CD4-positive, alpha-beta T cell treated with Interleukin-21 for 1 hour (primary cell): Measurements from ENCODE around the gene CCDC32.
"Not testable (repeated sequence)": the region's sequence is repeated elsewhere in the genome, so short reads cannot be mapped to it uniquely, and the experiment has no call there.

ENCODE experiments used
- DNase-seq: peaks from one replicate; pipeline ENCODE4 v3.0.0-alpha.2; 2020

The CCDC32 gene, protein sequence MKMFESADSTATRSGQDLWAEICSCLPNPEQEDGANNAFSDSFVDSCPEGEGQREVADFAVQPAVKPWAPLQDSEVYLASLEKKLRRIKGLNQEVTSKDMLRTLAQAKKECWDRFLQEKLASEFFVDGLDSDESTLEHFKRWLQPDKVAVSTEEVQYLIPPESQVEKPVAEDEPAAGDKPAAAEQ

DNA sequence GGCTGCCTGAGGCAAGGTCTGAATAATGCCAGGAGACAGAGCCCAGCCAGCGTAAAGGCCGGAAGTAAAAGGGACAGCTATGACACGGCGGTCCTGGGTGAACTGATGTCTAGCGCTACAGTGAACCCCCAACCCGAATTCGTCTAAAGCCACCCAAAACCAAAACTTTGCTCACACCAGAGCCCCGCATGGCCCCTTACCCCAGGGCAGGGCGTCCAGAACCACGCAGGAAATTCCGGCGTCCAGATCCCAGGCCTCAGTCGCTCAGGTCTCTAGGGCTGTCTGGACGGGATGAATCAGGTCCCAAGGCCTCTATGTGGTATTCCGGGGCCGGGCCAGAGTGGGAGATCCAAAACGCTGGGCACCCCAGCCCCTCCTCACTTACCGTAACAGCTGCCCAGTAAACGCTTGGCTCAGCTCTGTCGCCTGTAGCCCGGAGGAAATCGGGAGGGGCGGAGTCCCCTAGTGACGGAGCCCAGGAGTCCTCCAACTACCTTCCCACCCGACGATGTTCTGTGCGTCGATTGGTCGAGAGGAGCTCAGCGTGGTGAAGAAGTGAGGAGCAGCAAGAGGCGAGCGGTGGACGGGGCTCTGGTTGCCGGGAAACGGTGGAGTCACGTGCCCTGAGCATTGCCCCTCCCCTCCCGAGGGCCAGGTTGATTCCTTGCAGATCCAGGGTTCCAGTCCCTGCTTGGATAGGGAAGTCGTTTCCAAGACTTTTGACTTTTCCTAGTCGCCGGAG is at the start of gene CCDC32:
Gene CCDC32 (minus strand): TSS at position 452 of the 742 bp plus-strand sequence. CDS start 2,027 bp downstream, outside the sequence.
- peak; percentile 96 for DNase-seq

DNA sequence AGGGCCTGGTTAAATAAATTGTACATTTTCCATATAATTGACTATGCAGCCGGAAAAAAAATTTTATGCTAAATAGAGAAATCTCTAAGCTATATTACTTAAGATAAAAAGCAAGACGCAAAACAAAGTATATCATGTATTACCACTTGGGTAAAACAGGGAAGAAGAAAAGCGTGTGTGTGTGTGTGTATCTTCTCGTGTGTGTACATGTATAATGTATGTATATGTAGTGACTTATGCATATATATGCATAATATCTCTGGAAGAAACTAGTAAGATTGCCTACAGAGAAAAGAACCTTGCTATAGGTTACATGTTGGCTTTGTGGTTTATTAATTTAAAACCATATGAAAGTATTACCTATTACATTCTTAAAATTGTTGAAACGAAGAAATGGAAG is 48.2 kb upstream of the CCDC32 start:
- no peak for DNase-seq

DNA sequence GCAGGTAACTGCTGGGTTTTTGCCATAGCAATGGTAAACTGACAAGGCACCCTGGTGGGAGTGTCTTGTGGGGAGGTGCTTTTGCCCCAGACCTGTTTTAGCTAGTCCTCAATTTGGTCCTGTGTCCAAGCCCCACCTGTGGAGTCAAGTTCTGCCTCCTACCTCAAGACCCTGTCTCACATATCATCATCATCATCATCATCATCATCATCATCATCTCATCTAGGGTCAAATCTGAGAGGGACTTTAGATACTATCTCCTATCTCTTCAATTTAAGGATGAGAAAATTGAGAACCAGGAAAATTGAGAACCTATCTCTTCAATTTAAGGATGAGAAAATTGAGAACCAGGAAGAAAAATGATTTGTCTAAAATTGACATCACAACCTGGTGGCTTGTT is 39.1 kb upstream of the CCDC32 start:
- no peak for DNase-seq

DNA sequence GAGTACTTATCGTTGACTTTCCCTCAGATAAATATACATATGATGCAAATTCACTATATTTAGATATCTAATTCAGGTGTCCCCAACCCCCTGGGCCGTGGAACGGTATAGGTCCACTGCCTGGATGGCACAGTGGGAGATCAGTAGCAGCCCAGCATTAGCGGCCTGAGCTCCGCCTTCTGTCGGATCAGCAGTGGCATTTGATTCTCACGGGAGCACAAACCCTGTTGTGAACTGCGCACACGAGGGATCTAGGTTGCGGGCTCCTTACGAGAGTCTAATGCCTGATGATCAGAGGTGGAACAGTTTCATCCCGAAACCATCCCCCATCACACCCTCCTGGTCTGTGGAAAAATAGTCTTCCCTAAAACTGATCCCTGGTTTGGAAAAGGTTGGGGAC is 36.1 kb upstream of the CCDC32 start:
- no peak for DNase-seq

DNA sequence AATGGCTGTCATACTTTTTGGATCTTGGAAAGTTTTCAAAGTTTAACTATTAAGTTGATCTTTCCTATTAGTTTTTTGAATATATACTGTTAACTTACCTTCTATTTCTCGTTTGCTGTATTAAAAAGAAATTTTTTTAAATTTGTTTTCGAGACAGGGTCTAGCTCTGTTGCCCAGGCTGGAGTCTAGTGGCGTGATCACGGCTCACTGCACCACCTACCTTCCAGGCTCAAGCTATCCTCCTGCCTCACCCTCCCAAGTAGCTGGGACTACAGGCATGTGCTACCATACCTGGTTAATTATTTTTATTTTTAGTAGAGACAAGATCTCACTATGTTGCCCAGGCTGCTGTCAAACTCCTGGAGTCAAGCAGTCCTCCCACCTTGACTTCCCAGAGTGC is 33.8 kb upstream of the CCDC32 start:
- DNase-seq, result no peak

DNA sequence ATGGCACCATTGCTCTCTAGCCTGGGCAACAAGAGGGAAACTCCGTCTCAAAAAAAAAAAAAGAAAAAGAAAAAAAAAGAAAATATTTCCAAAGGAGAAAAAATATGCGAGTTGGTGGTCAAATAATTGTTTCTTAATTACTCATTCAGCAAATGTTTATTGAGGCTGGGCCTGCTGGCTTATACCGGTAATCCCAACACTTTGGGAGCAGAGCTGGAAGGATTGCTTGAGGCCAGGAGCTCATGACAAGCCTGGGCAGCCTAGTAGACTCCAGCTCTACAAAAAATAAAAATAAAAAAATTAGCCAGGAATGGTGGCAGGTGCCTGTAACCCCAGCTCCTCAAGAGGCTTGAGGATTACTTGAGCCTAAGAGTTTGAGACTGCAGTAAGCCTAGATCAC is 33.3 kb upstream of the CCDC32 start:
- no peak for DNase-seq

DNA sequence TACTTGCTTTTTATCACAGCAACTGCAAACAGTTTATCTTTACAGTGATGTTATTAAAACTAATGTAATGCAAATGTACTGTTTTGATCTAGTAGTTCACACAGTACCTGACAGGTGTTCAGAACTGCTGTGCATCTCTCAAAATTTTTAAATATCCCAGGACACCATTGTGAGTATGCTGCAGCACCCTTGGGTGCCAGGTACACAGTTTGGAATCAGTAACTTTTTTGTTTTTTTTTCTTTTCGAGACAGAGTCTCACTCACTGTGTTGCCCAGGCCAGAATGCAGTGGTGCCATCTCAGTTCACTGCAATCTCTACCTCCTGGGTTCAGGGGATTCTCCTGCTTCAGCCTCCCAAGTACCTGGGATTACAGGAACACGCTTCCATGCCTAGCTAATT is 32.2 kb upstream of the CCDC32 start:
- DNase-seq, result no peak

DNA sequence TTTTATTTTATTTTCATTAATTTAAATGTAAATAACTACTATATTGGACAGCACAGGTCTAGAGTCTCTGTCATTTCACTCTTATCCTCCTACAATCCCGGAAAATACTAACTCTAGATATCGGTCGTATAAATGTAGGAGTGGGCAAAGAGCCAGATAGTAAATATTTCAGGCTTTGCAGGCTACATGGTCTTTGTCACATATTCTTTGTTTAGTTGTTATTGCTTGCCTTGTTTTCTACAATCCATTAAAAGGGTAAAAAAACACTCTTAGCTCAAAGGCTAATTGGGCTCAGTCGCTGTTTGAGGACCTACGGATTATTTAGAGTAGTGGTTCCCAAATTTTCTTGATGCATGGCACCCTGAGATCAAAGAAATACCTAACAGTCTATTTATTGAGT is 30.9 kb upstream of the CCDC32 start:
- DNase-seq, result no peak

DNA sequence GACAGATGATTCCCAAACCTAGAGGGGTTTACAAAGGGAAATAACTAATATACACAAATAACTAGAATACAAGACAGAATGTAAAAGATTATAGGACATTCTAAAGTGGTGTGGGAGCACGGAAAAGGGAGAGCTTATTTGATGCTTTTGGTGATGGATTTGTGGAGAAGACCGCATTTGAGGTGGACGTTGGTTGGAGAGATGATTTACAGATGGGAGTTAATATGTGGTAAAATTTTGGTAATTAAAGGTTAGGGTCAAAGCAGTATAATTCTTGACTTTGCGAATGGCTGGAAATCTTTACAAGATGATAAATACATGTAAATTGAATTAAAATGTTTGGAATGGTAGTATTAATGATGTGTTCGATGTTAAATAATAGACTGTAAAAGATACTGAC is 30.4 kb upstream of the CCDC32 start:
- DNase-seq, result no peak

DNA sequence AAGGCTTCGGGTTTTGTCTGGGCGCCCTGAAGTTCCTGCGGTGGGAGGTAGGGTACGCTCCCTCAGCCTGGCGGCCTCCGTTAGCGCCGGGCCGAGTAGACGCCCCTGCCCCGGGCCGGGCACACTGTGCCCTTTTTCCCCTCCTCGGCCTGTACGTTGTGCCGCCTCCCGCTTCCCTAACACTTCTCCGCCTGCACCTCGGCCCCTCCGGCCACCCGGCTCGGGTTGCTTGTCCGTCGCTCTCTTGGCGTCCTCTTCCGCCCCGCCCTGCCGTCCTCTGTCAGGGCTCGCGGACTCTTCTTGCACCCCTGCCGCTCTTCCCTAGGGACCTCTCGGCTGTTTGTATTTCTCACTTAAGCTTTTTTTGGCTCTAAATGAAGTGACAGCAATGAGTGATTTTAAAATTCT is 29.6 kb upstream of the CCDC32 start:
- no peak for DNase-seq

DNA sequence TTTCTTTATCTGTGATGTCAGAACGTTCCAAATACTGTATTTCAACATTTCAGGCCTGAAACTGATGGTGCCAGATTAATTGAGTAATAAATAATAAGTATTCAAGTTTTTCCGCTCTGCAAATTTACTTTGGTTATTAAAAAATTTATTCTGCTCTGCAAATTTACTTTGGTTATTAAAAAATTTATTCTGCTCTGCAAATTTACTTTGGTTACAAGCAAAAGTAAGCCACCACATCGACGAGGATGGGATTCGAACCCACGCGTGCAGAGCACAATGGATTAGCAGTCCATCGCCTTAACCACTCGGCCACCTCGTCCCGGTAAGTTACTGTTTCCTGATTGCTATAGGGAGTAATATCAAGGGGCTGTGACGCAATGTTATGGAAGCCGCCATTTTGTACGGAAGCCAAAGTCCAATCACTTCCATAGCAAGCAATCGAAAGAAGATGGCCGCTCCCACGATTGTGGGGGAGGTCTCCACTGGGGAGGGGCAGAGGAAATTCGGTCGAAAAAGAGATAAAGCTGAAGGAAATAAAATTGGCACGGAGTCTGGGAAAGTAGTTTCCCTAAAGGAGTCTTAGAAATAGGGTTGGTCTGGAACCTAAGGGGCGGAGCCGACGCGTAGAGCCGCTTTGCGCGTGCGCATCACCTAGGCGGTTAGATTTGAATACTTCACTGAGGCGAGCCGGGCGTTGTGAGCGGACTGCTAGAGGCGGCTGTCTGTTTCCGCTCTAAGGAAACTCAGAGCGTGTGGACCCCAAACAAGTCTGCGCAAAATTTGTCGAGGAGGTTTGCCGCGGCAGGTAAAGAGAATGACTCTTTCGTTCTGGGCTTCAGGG is 29.0 kb upstream of the CCDC32 start, which contains the start of gene KNL1:
Gene KNL1 (plus strand): TSS at position 662 of the 841 bp plus-strand sequence. CDS start 8,683 bp downstream, outside the sequence.
- peak; percentile 96 for DNase-seq

DNA sequence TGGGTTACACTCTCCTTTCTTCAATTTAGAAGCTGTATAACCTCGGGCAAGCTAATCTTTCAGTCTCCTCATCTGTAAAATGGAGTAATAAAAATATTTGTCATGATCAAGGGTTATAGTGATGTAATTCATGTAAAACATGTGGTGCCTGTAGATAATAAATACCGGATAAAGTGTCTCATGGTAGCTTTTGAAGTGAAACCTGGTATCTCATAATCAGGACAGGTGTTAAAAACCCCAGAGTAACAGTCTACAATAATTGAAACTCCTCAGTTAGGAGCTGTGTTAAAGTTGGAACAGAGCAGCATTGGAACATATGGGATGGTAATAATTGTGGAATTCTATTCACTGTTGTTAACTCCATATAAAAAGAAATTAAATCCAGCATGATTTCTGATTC is 28.3 kb upstream of the CCDC32 start:
- peak; percentile 54 for DNase-seq

DNA sequence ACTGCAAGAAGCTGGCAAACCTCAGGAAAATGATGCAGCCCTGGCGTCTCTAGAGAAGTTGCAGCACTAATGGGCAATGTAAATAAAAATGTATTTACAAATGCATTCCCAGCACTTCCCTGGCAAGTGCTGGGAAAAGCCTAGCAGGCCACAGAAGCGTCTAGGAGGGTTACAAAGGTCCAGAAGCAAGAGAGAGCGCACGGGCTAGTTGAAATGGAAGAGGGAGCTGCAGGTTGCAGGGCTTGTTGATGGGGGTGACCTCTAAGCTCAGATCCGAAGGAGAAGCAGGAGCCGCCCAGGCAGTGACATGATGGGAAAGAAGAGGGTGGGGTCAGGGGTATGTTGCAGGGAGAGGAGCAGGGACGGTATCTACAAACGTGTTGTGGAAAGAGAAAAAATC is 26.5 kb upstream of the CCDC32 start:
- DNase-seq, result no peak

DNA sequence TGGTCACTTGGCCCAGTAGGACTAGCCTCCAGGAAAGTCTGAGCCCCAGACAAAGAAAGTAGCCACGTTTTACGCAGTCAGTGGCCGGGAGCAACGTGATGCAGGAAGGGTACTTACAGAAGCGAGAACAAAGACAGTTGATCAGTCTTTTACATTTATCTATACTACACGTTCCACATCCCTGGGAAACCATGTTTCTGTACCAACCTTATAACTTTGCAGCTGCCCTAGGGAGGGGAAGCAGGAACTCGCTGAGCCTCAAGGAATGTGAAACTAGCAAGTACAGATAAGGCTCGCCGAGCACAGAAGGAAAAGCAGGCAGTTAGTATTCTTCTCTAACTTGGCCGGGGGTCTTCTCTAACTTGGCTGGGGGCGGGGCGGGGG is 25.8 kb upstream of the CCDC32 start:
- no peak for DNase-seq

DNA sequence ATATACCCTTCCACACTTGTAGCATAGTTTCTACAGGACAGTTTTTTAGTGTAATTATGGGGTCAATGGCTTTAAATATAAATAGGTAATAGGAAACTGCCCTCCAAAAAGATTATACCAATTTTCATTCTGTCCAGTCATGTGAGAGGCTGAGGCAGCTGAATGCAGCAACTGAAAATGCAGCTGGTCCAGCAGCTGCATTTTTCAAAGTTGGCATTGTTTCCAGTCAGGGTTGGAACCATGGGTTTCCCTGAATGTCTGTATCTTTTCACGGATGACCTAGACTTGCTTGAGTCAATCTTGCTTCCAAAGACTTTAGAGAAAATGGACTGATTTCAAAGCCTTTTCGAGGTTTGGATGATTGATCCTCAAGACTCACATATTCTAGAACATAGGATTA is 19.3 kb upstream of the CCDC32 start:
- DNase-seq, result no peak

DNA sequence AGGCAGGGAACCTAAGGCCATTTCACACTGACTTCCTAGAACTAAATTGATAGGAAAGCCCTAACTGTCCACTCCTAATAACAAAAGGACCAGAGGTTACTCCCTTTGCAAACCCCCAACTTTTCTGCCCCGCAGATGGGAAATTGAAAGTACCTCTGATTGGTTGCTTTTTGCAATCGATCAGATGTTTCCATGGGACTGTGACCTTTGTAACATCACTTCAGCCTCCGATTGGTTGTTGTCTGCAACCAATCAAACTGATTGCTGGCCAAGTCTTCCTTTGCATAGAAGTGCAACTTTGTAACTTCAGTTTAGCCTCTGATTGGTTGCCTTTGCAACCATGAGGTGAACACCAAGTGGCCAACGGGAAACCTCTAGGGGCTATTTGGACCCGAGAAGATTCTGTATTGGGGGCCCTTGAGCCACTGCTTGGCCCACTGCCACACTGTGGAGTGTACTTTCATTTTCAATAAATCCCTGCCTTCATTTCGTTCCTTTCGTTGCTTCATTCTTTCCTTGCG is 17.9 kb upstream of the CCDC32 start:
- peak; percentile 49 for DNase-seq

DNA sequence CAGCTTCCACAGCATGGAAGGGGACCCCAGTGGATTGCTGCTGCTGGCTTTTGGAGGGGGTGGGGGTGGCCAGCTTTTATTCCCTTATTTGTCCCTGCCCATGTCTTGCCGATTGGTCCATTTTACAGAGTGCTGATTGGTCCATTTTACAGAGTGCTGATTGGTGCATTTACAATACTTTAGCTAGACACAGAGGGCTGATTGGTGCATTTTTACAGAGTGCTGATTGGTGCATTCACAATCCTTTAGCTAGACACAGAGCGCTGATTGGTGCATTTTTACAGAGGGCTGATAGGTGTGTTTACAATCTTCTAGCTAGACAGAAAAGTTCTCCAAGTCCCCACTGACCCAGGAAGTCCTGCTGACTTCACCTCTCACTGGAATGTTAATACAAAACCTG is 17.0 kb upstream of the CCDC32 start:
- not testable (repeated sequence) for DNase-seq

DNA sequence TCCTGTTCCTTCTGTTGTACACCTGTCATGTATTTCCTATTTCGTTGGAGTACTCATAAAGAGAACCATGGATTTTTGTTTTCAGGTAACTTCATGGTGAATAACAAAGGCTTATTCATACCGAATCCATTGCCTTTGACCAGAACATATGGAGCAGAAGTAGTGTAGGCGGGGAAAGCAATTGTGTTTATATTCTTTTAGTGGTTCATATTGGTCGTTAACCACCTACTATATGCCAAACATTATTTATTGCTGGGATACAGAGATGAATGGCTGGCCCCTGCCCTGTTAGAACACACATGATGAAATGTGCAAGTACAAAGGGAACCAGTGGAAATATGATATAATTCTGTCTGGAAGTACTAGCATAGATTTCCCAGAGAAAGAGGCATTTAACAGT is 14.1 kb upstream of the CCDC32 start:
- DNase-seq, result no peak

DNA sequence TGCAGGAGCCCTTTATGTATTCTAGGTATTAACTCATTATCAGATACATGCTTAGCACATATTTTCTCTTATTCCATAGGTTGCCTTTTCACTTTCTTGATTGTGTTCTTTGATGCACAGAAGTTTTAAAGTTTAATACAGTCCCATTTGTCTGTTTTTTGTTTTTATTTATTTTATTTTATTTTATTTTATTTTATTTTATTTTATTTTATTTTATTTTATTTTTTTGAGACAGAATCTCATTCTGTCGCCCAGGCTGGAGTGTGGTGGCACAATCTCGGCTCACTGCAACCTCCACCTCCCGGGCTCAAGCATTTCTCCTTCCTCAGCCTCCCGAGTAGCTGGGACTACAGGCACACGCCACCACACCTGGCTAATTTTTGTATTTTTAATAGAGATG is 12.1 kb upstream of the CCDC32 start:
- not testable (repeated sequence) for DNase-seq

DNA sequence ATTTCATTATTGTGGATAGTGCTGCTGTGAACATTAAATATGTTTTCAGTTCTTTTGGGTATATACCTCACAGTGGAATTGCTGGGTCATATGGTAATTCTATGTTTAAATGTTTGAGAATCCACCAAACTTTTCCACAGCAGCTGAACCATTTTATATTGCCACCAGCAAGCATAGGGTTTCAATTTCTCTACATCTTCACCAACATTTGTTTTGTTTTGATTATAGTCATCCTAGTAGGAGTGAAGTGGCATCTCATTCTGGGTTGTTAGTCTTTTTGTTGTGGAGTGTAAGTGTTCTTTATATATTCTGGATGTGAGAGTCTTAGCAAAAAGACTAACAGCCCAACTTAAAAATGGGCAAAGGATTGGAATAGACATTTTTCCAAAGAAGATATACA is 10.3 kb upstream of the CCDC32 start:
- DNase-seq, result no peak

DNA sequence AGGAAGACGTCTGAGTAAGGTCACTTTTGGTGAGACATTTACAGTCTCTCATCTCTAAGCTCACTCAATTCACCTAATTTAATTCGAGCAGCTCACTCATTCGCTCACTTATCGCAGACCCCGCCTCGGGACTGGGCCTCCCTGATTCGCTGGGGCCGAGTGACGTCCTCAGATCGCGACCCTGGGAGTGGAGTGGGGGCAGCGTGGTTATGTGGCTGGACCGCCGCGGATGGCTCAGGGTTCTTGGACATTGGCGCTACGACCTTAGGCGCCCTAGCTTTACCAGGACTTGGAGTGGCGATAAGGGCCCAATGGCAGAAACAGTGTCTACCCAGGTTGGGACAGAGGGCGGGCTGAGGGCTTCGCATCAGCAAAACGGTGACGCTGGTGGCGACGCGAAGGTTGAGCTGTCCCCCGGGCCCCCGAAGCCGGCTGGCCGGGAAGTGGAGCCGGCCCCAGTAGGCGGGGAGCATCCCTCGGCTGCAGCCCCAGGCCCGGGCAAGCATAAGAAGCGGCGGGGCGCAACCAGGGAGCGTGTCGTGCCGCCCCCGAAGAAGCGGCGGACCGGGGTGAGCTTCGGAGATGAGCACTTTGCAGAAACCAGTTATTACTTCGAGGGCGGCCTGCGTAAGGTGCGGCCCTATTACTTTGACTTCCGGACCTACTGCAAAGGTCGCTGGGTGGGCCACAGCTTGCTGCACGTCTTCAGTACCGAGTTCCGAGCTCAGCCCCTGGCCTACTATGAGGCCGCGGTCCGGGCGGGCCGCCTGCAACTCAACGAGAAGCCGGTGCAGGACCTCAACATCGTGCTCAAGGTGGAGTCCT is 4.5 kb upstream of the CCDC32 start, which contains the start of gene RPUSD2:
Gene RPUSD2 (plus strand): TSS at position 171 of the 825 bp plus-strand sequence. CDS start 39 bp downstream, at position 210.
- peak; percentile 93 for DNase-seq

DNA sequence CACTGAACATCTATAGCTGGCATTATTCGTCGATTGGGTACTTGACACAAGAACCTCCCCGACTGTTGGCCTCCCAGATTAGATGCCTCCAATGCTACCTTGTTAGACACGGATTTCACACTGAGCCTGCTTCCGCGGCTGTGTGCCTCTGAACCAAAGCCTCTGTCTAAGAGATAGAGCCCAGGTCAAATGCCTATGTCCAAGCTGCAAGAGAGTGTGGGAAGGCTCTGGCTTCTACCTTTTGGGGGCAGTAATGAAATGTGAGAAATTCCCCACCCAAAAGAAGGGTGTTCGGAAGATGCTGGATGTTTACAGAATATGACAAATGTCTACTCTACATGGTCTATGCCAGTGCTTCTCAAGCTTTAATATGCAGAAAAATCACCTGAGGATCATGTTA is 2.3 kb upstream of the CCDC32 start:
- no peak for DNase-seq
